Measurements from ENCODE around the gene NTRK3. TPM values are rescaled to one million over a fixed set of nuclear protein-coding genes. Genes with fewer than 3 reads are reported as not detected.

NTRK3 gene
- total and polyA plus RNA-seq, 8 donors: 0.13 to 1.1 (median 0.60) TPM

DNA sequence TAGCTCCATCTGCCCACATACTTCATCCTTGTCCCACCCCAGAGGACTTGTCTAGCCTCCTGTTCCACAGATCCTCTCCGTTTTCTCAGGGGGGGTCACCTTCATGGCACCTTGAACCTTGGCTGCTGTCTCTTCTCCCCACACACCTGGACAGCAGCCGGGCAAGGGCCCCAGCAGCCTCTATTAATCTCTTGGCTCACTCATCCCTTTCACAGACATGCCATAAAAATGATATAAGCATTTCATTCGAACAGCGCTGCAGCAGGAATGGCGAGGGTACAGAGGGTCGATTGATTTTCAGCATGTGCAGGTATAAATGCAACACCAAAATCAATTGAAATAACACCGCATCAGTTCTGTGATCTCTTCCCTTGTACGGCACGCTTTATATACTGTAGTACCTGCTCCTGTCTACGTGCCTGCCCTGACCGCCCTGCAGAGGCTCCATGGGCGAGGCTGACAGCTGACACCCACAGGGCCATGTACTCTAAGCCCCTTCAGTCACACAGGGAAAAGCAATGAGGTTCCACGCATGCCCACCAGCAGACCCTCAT, 209.9 kb downstream of the NTRK3 start:
- H3K27ac ChIP-seq: no peak overlapping the region
- intact Hi-C loops (cut with DNase I): no loop called here
- no peaks in the 10 kb centered on the region for H3K36me3 ChIP-seq
- H3K4me1 ChIP-seq: no peaks in the 10 kb centered on the region
- no peak for TF ChIP-seq CTCF (IDR thresholded peaks at IDR 0.05)
- WGBS, 2 donors: 59 to 69% methylated on average over 13 of the region's 13 CpGs
- DNase-seq: no peak
- no peaks in the 10 kb centered on the region for H3K9me3 ChIP-seq
- H3K4me3 ChIP-seq: no peak overlapping the region
- no peak for FAIRE-seq
- ATAC-seq: no peak
- no peaks in the 10 kb centered on the region for H3K27me3 ChIP-seq

DNA sequence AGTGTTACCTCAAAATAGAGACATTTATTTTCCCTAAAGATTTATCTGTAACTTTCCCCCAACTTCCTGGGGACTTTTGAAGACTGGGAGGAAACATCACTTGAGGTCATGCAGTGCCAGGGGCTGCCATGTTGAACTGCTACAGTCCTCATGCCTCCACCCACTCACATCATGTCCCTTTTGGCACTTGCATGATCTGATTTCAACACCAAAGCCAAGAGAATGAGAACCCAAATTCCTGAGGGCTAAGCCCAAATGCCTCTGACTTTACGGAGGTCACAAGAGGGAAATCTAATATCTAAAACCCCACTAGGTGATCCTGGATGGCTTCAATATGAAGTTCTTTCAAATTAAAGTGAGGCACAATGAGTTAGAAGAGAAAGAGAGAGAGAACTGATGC, 213.1 kb downstream of the NTRK3 start:
- Histone ChIP-seq H3K27me3 (no peaks in the 10 kb centered on the region), H3K27ac (no peak overlapping the region), H3K36me3 (no peaks in the 10 kb centered on the region), H3K4me3 (no peak overlapping the region), H3K4me1 (no peaks in the 10 kb centered on the region), H3K9me3 (no peaks in the 10 kb centered on the region)
- ATAC-seq (no peak), FAIRE-seq (no peak), DNase-seq (no peak)
- intact Hi-C loops (cut with DNase I): no loop called here
- 69 to 100% methylated on average over 1 of the region's 1 CpG for WGBS, 2 donors
- TF ChIP-seq CTCF (IDR thresholded peaks at IDR 0.05): no peak

- no peak for ATAC-seq
- Histone ChIP-seq H3K9me3 (no peaks in the 10 kb centered on the region), H3K4me3 (no peak overlapping the region), H3K36me3 (no peaks in the 10 kb centered on the region), H3K27me3 (no peaks in the 10 kb centered on the region), H3K4me1 (no peaks in the 10 kb centered on the region), H3K27ac (no peak overlapping the region)
- no peak for FAIRE-seq
- TF ChIP-seq CTCF (IDR thresholded peaks at IDR 0.05): no peak
- no peak for DNase-seq
- 54 to 69% methylated on average over 5 of the region's 5 CpGs for WGBS, 2 donors
- intact Hi-C loops (cut with DNase I): no loop called here
Observed at GRCh38 chr15:88042047-88042446, 214.5 kb downstream of the NTRK3 start.

GRCh38 chr15:88040516-88040915, 216.0 kb downstream of the NTRK3 start:
- TF ChIP-seq CTCF (IDR thresholded peaks at IDR 0.05): no peak
- no peaks in the 10 kb centered on the region for H3K4me1 ChIP-seq
- no peaks in the 10 kb centered on the region for H3K27me3 ChIP-seq
- no peaks in the 10 kb centered on the region for H3K9me3 ChIP-seq
- no peaks in the 10 kb centered on the region for H3K36me3 ChIP-seq
- intact Hi-C loops (cut with DNase I): no loop called here
- no peak overlapping the region for H3K27ac ChIP-seq
- no peak overlapping the region for H3K4me3 ChIP-seq
- 23 to 32% methylated on average over 1 of the region's 1 CpG for WGBS, 2 donors
- no peak for ATAC-seq
- DNase-seq: no peak
- no peak for FAIRE-seq

DNA sequence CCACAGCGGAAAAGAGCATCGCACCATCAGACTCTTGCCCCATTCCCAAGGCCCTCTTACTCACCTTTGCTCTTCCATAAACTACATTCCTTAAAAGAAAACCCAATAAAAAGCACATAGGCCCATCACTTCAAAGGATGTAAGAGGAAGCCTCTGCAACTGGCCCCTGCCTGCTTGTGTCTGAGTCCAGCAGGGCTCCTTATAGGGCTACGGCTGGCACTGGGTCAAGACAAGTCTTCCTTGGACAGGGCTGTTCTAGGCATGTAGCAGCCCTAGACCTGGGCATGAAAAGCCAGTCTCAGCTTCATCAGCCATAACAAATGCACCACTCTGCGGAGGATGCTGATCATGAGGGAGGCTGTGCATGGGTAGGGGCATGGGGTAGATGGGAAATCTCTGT, 218.3 kb downstream of the NTRK3 start:
- WGBS, 2 donors: 80 to 93% methylated on average over 4 of the region's 4 CpGs
- no peak for FAIRE-seq

More for the DNA sequence above, 218.3 kb downstream of the NTRK3 start:
- no peak overlapping the region for H3K4me3 ChIP-seq
- no peaks in the 10 kb centered on the region for H3K4me1 ChIP-seq
- H3K36me3 ChIP-seq: no peaks in the 10 kb centered on the region
- no peaks in the 10 kb centered on the region for H3K27me3 ChIP-seq
- intact Hi-C loops (cut with DNase I): no loop called here
- DNase-seq (no peak), ATAC-seq (no peak)
- H3K27ac ChIP-seq: no peak overlapping the region
- TF ChIP-seq CTCF (IDR thresholded peaks at IDR 0.05): no peak
- no peaks in the 10 kb centered on the region for H3K9me3 ChIP-seq
